NCI-H2227 treated with DMSO at 0.1 percent for 48 hours (cell line): ENCODE data around the gene HOXB6.

Experiments
- DNase-seq: peaks from one replicate; lab custom pipeline; 2025; lab: John Stamatoyannopoulos, UW

The HOXB6 gene

DNA sequence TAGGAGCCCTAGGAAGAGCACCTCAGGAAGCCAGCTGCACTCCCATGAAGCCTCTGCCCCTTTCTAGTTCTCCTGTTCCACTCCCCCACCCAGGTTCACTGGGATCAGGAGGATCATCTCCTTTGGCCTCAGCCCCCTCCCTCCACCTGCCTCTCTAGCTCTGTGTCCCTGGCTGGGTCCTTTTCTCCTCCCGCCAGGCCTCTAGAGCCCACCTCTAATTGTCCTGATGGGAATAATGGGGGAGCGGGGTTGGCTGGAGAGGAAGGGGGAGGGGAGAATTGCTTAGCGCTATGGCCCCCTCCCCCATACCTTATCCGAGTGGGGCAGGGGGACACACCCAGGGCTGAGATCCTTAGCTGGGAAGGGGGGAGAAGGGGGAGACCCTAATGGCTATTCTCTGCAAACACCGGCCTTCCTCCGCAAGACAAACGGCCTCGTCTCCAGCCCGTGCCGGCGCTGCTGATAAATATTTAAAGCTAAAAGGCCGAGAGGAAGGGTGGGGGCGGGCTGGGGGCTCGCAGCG lies 5.0 kb upstream of the HOXB6 start:
- no peak for DNase-seq

- DNase-seq, result no peak
Measured at GRCh38 chr17:48609033-48609432, 4.2 kb upstream of the HOXB6 start.

DNA sequence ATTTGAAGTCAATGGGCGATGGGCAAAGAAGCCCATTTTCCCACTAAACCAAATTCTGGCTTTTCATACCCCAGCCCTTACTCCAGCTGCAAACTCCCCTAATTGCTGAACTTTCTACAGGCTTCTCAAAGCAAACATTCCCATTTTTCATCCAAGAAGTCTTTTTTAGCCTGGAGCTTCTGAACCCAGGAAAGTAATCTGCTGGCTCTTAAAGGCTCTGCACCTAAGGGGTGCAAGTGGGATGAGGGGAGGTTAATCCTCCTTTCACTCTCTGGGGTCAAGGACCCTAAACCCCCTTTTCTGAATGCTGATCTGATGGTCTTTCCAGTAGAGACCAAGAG lies 3.7 kb upstream of the HOXB6 start:
- no peak for DNase-seq

DNA sequence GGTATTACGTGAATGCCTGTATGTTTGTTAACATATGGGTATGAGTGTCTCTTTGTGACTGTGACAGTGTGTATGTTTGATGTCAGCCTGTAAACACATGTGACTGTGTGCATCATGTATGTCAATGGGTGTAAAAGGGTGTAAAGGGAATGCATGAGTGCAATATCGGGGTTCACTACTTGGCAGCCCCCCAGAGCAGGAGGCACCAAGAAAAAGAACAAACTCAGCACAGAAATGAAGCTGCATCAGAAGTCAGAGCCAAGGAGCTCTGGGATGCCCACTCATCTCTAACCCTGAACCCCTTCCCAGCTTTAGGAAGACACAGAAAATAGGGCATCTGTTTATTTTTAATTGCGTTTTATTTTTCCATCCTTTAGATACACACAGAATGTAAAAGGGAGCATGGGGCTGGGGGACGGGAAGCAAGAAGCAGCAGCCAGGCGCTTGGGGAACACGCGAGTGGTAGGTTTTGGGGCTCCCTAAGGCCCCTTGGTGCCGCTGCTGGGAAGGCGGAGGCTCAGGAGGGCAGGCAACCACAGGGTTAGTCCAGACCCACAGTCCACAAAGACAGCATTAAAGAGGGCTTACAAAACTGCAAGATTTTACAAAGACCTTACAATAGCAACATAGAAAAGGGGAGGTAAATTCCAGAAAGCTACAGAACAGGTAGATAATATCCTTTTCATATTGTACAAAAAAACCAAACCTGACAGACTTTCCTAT lies 2.3 kb upstream of the HOXB6 start:
- DNase-seq, result no peak

- DNase-seq, result no peak
Measured at GRCh38 chr17:48605991-48606891, 1.5 kb upstream of the HOXB6 start.

DNA sequence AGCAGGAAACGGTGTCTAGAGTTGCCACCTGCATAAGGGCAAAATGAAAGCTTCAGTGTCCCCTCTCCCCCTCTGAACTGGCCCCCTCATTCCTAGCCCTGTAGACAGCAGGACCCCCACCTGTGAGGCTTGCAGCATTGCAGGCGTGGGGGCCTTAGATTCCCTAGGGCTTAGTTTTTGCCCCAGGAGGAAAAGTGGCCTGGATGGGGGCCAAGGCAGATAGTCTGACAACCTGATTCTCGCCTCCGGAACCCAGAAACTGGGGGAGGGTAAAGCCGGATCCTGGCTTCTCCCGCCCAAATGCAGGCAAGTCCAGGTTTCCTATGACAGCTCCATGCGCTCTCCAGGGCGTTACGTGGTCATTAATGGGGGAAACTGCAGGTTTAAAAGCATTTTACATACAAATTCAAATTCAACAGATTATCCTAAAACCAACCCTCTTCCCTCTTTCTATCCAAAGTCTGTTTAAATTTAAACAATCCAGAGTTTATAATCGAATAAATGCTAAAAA lies 678 bp upstream of the HOXB6 start:
- no peak for DNase-seq

GRCh38 chr17:48603959-48604769 lies 622 bp downstream of the HOXB6 start:
- DNase-seq, result no peak

- DNase-seq, result no peak
Measured at GRCh38 chr17:48601539-48602425, 3.0 kb downstream of the HOXB6 start.

DNA sequence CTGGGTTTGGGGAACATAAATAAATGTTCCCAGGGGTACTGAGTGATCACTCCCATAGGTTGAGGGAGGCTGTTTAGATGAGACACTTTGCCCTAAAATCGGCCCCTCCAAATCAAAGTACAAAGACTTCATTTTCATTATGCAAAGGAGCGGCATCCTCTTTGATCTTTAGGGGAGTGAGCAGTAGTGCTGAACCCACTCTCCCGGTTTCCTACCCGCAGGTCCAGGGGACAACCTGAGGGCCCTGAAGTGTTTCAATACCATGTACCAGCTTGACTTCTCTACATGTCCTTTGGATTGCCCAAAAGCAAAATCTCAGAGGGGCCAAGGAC lies 3.6 kb downstream of the HOXB6 start:
- no peak for DNase-seq

GRCh38 chr17:48600244-48601098 lies 4.3 kb downstream of the HOXB6 start:
- DNase-seq, result no peak

- no peak for DNase-seq
Measured at GRCh38 chr17:48599354-48599753, 5.4 kb downstream of the HOXB6 start.

- no peak for DNase-seq
Measured at GRCh38 chr17:48598736-48599135, 6.0 kb downstream of the HOXB6 start.

GRCh38 chr17:48597778-48598631 lies 6.8 kb downstream of the HOXB6 start:
- DNase-seq, result no peak

GRCh38 chr17:48597528-48597777 lies 7.3 kb downstream of the HOXB6 start:
- DNase-seq, result no peak

- DNase-seq, result no peak
Measured at GRCh38 chr17:48596735-48597527, 7.9 kb downstream of the HOXB6 start.

GRCh38 chr17:48596000-48596734 lies 8.6 kb downstream of the HOXB6 start:
- no peak for DNase-seq

GRCh38 chr17:48595278-48595999 lies 9.3 kb downstream of the HOXB6 start:
- DNase-seq, result no peak
